Renal cortex interstitium (tissue), 11 donors: ENCODE measurements around the gene NIF3L1. TPM values are rescaled to one million over a fixed set of nuclear protein-coding genes. Genes with fewer than 3 reads are reported as not detected.
A peak's percentile ranks its signal among the peaks of the same experiment; 100 is the strongest.
"Not testable (repeated sequence)": the region's sequence is repeated elsewhere in the genome, so short reads cannot be mapped to it uniquely, and the experiment has no call there.

Experiments used
- DNase-seq, 11 donors: peaks; one replicate each; pipeline ENCODE4 v3.0.0-alpha.2; 2013; ENCODE audit warnings: low read depth in 9 of 11, low spot score in 4 of 11; ENCODE audit errors: extremely low read depth in 1 of 11
- polyA plus RNA-seq, 3 donors: library from polyadenylated mRNA; unstranded; fragments of 120-200 nt; gene quantifications; one replicate each; pipeline ENCODE4 v1.2.1, GENCODE V29; 2013; ENCODE audit not compliant: insufficient read length in 3 of 3

Gene NIF3L1
- polyA plus RNA-seq, 3 donors = 36.3 to 53.3 (median 42.1) TPM

DNA sequence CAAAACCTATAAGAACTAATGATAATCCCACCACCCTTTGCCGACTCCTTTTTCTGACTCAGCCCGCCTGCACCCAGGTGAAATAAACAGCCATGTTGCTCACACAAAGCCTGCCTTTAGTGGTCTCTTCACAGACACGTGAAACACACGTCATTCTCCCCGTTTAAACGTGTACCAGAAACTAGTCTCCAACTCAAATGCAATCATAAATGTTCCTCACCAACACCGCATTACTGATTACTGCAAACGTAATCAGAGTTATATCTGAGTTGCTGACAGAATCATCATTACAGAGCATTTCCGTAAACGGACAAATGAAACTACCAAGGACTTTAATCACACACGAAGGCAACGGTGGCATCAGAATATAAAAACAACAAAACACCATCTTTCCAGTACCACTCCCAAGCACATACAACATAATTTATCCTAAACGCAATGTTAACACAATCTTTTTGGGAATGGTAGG lies 26.6 kb upstream of the NIF3L1 start:
- peak in 7 of 11 donors; percentile 40 to 75 (median 47) for DNase-seq

DNA sequence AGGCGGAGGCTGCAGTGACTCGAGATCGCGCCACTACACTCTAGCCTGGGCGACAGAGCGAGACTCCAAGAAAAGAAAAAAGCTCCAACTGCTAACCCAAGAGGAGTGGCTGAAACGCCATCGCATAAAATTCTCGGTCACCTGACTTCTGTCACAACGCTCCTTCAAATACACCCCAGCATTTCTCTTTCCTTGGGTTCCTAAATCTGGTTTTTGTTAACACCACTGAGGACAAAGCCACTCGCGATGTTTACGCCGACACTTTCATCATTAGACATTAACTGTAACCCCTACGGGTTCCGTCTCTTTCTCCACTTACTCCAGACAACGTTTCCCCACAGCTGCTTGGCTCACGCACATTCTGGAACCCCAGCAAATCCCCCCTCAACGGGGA lies 25.4 kb upstream of the NIF3L1 start:
- peak in 4 of 11 donors; percentile 36 to 79 (median 52) for DNase-seq

- DNase-seq = peak; percentile 88 to 95 (median 92)
Measured at GRCh38 chr2:200864176-200865034, 24.8 kb upstream of the NIF3L1 start, which contains the start of gene CLK1. CLK1 (minus strand) TSS chr2:200864658; CDS start chr2:200861862, 2,796 bp downstream.

- no peak for DNase-seq
Measured at GRCh38 chr2:200869014-200869413, 20.2 kb upstream of the NIF3L1 start.

DNA sequence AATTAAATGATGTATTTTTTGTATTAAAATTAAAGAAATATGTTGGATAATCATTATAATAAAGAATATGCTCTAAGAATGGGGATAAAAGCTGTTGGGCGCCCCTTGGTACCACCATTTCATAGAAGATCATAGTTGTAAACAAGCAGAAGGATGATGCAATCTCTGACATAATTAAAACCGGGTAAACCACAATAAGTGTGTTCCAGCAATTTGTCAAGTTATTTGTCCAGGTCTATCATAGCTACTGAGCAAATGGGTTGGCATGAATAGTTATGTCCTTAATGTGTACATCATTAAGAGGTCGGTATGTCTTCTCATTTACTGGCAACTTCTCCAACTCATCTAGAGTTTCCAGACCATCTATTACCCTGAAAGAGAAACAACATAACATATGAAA lies 18.0 kb upstream of the NIF3L1 start:
- no peak for DNase-seq

DNA sequence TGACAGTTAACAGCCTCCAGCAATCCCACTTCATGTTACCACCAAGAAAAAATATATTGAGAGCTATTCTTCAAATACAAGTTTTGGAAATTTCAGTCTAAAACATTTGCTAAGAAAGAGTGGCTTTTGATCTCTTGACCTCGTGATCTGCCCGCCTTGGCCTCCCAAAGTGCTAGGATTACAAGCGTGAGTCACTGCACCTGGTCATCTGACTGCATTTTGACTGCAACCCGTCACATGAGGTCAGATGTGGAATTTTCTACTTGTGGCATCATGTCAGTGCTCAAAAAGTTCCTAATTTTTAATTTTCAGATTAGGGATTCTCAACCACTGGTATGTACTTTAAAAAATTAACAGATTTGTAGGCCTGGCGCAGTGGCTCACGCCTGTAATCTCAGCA lies 15.6 kb upstream of the NIF3L1 start:
- no peak for DNase-seq

GRCh38 chr2:200877443-200877842 lies 11.7 kb upstream of the NIF3L1 start:
- no peak for DNase-seq

DNA sequence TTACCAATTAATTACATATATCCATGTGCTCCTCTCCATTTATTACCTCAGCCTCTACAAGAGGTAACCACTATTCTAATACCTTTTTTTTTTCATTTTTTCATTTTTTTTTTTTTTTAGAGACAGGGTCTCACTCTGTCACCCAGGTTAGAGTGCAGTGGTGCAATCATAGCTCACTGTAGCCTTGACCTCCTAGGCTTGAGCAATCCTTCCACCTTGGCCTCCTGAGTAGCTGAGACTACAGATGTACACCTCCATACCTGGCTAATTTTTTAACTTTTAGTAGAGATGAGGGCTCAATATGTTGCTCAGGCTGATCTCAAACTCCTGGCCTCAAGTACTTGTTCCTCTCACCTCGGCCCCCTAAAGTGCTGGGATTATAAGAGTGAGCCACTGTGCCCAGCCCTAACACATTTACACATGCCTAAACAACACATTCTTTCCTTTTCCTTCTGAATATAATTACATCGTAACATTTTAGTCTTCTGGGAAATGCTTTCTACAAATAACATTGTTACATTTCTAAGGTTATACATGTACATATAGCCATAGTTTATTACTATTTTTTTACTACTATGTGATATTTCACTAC lies 10.8 kb upstream of the NIF3L1 start:
- no peak for DNase-seq

DNA sequence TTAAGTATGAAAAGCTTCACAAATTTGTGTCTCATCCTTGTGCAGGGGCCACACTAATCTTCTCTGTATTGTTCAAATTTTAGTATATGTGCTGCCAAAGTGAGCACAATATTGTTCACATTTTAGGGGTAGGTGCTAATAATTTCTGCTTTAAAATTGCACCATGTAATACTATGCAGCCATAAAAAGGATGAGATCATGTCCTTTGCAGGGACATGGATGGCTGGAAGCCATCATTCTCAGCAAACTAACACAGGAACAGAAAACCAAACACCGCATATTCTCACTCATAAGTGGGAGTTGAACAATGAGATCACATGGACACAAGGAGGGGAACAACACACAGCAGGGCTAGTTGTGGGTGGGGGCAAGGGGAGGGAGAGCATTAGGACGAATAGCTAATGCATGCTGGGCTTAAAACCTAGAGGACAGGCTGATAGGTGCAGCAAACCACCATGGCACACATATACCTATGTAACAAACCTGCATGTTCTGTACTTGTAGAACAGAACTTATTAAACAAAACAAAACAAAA lies 7.4 kb upstream of the NIF3L1 start:
- DNase-seq = not testable (repeated sequence)

- DNase-seq = no peak
Measured at GRCh38 chr2:200899482-200899881, 10.3 kb downstream of the NIF3L1 start.

DNA sequence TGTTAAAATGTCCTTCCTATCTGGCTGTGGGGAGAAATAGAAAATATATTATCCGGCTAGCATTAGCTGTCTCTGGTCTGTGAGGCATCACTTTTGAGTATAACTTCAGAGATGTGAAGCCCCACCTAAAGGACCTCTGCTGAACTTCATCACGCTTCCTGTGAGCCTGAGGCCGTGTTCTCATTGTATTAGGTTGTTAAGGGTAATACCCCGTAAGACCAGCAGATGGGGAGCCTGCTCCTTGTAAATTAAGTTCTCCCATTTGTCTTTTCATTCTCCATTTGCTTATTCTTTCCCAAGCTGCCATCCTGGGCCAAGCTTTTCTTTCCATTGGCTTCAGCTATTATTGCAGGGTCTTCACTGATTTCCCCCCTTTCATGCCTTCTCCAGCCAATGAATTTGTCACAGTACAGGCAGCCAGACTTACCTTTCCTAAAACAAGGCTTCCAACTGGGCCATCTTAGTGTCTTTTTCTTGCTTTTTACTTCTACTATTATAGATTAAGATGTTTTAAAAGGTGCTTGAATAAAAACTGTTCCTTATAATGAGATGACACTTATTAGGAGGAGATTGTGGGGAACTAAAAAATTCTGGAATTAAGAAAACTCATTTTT lies 12.4 kb downstream of the NIF3L1 start:
- peak in 10 of 11 donors; percentile 36 to 76 (median 62) for DNase-seq

GRCh38 chr2:200905618-200906296 lies 16.6 kb downstream of the NIF3L1 start:
- DNase-seq = peak in 9 of 11 donors; percentile 23 to 51 (median 35)

- DNase-seq = no peak
Measured at GRCh38 chr2:200909958-200910357, 20.8 kb downstream of the NIF3L1 start.

DNA sequence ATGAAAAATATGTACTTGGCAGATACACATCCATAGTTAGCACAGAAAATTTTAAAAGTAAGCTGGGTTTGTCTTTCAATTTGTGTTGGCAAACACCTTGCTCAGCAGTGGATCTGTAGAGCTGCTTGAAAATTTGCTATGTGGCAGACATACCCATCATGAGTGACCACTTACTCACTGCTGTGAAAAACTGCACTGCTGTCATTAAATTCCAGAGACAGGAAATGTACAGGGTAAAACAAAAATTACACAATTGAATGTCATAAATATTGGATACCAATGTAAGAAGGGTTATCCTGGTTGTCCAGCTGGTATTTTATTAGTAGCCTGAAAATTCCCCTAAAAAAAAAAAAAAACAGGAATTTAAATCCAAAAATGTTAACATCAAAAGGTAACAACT lies 24.5 kb downstream of the NIF3L1 start:
- DNase-seq = no peak

DNA sequence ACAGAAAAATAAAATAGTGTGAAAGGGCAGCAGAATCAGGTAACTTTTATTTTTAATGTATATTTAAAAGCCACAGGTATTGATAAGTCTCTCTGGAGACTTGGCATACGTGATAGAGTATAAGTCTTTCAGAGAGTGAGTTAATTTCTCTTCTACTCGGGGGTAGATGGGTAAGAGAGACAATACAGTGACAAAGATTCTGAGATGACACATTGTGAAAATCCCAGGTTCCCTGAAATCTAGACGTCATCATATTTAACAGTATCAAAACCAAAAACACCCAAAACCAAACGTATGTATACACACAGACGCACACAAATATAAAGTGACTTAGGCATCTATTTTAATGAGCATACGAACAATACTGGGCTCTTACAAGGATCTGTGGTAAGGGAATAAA lies 33.3 kb downstream of the NIF3L1 start:
- DNase-seq = no peak

DNA sequence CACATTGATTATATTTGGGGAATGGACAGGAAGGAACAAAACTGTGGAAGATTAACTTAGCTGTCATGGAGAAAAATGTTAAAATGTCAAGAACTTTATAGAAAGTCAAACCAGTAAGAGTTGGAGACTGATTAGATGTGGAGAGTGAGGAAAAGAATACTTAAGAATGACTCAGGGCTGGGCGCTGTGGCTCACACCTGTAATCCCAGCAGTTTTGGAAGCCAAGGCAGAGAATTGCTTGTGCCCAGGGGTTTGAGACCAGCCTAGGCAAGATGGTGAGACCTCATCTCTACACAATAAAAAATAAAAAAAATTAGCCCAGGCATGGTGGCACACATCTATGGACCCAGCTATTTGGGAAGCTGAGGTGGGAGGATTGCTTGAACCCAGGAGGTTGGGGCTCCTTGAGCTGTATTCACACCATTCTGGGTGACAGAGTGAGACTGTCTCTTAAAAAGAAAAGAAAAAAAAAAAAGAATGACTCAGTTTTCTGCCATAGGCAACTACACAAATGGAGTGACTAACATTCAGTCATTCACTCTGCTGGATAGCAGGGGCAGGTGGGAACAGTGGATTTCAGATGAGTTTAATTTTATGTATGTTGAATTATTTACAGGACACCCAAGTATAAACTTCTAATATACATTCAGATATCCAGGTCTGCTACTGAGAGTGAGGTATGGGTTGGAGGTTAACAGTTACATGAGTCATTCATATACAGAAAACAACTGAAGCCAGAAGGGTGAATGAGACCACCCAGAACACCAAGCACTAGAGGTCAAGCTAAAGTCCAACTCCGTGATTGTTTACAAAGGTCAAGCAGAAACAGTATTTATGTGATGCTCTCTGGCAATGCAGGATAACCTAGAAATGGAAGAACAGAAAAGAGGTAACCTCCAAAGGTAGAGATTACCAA lies 40.4 kb downstream of the NIF3L1 start:
- no peak for DNase-seq

DNA sequence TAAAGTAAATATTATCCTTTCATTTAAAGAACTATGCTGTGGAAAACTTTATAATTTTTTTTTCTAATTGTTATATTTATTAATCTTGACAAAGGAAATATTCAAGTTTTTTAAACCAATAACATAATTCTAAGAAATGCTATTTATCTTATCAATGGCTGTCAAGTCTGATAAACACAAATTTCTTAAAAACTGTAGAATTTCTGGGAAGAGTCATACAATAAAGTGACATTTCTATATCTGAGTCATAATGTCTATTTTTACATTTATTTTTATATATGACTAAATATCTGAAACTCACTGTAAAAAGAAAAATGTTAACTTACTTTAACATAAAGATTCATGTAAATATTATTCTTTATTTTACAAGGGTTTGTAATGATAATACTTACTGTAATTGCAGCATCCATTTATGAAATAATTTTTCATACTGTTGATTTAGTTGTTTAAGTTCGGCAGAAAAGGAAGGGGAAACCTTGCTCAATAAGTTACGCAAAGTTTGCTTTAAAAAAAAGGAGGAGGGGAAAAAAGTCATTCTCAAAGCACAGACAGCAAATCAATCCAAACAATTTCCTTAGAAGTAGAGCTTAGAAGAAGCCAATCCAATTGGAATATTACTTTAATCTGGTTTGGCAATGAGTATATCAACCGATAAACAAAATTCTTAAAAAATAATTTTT lies 41.9 kb downstream of the NIF3L1 start:
- no peak for DNase-seq

- no peak for DNase-seq
Measured at GRCh38 chr2:200939832-200940231, 50.7 kb downstream of the NIF3L1 start.
